ENCODE measurements around the gene SPSB3. TPM values are rescaled to one million over a fixed set of nuclear protein-coding genes. Genes with fewer than 3 reads are reported as not detected.

SPSB3 gene
- total and polyA plus RNA-seq, 12 donors, result 8.3 to 297 (median 107) TPM

GRCh38 chr16:1825864-1826690 is 43.7 kb upstream of the SPSB3 start:
- intact Hi-C loops (cut with DNase I), result loop anchor here in 1 of 2 donors (5.0 kb wide), 1 partner anchor 54 kb away; the partner anchor contains the start of genes EME2, MRPS34 and NME3
- H3K36me3 ChIP-seq (replicated peaks in 1 of 2), result peaks cover 0 to 16% of the 10 kb centered on the region in 2 donors
- DNase-seq, result peak in 4 of 7 donors; percentile 62 to 77 (median 66)
- 1 to 11% (median 6%) methylated on average over 13 to 96 of the region's 96 CpGs for WGBS, 4 donors
- peak overlapping the region in 3 of 4 donors; percentile 30 to 97 (median 59) for H3K4me3 ChIP-seq
- H3K27me3 ChIP-seq, result no peaks in the 10 kb centered on the region
- H3K4me1 ChIP-seq (replicated peaks in 1 of 2), result peaks cover 40 to 59% of the 10 kb centered on the region in 2 donors
- peak overlapping the region; percentile 35 to 98 (median 86) for H3K27ac ChIP-seq
- TF ChIP-seq CTCF (IDR thresholded peaks at IDR 0.05) (peak in 2 of 6 experiments; percentile 17 to 31), POLR2A (IDR thresholded peaks at IDR 0.05) (no peak)
- H3K9me3 ChIP-seq (replicated peaks in 1 of 3), result no peaks in the 10 kb centered on the region

- peak; percentile 55 to 88 (median 78) for DNase-seq
- peak overlapping the region in 2 of 4 donors; percentile 30 to 97 for H3K4me3 ChIP-seq
- peaks cover 0 to 23% of the 10 kb centered on the region in 2 donors for H3K36me3 ChIP-seq (replicated peaks in 1 of 2)
- peak overlapping the region; percentile 35 to 98 (median 86) for H3K27ac ChIP-seq
- TF ChIP-seq CTCF (IDR thresholded peaks at IDR 0.05), result no peak
- peak in 1 of 2 donors; percentile 50 for TF ChIP-seq POLR2A (IDR thresholded peaks at IDR 0.05)
- H3K27me3 ChIP-seq, result no peaks in the 10 kb centered on the region
- peaks cover 40 to 58% of the 10 kb centered on the region in 2 donors for H3K4me1 ChIP-seq (replicated peaks in 1 of 2)
- WGBS, 4 donors, result 35 to 56% (median 44%) methylated on average over 7 to 15 of the region's 15 CpGs
- H3K9me3 ChIP-seq (replicated peaks in 1 of 3), result no peaks in the 10 kb centered on the region
- intact Hi-C loops (cut with DNase I), result loop anchor here in 1 of 2 donors (5.0 kb wide), 1 partner anchor 53 kb away; the partner anchor contains the start of genes EME2, MRPS34 and NME3
These were observed 43.1 kb upstream of the SPSB3 start for GRCh38 chr16:1825381-1825863.

GRCh38 chr16:1823821-1824220 is 41.5 kb upstream of the SPSB3 start:
- peaks cover 31 to 42% of the 10 kb centered on the region in 2 donors for H3K4me1 ChIP-seq (replicated peaks in 1 of 2)
- 32 to 41% (median 36%) methylated on average over 7 to 9 of the region's 9 CpGs for WGBS, 4 donors
- no peaks in the 10 kb centered on the region for H3K9me3 ChIP-seq (replicated peaks in 1 of 3)
- intact Hi-C loops (cut with DNase I), result no loop called here
- TF ChIP-seq POLR2A (IDR thresholded peaks at IDR 0.05) (peak in 1 of 2 donors; percentile 55), CTCF (IDR thresholded peaks at IDR 0.05) (peak in 5 of 6 experiments; percentile 28 to 42 (median 37))
- H3K36me3 ChIP-seq (replicated peaks in 1 of 2), result peaks cover 0 to 38% of the 10 kb centered on the region in 2 donors
- no peak overlapping the region for H3K4me3 ChIP-seq
- DNase-seq, result peak; percentile 82 to 94 (median 93)
- H3K27me3 ChIP-seq, result no peaks in the 10 kb centered on the region
- H3K27ac ChIP-seq, result peak overlapping the region in 4 of 5 donors; percentile 72 to 98 (median 87)

- peaks cover 0 to 48% of the 10 kb centered on the region in 2 donors for H3K36me3 ChIP-seq (replicated peaks in 1 of 2)
- TF ChIP-seq POLR2A (IDR thresholded peaks at IDR 0.05) (no peak), CTCF (IDR thresholded peaks at IDR 0.05) (no peak)
- DNase-seq, result peak in 2 of 7 donors; percentile 23 to 50
- H3K27ac ChIP-seq, result peak overlapping the region in 1 of 5 donors; percentile 22
- H3K9me3 ChIP-seq (replicated peaks in 1 of 3), result no peaks in the 10 kb centered on the region
- H3K27me3 ChIP-seq, result no peaks in the 10 kb centered on the region
- 88 to 95% (median 93%) methylated on average over 14 to 16 of the region's 16 CpGs for WGBS, 4 donors
- peaks cover 21 to 31% of the 10 kb centered on the region in 2 donors for H3K4me1 ChIP-seq (replicated peaks in 1 of 2)
- intact Hi-C loops (cut with DNase I), result no loop called here
- no peak overlapping the region for H3K4me3 ChIP-seq
These were observed 40.4 kb upstream of the SPSB3 start for GRCh38 chr16:1822801-1823200.
